K562 (cell line): ENCODE results near the gene TMEM143. TPM values are rescaled to one million over a fixed set of nuclear protein-coding genes. Genes with fewer than 3 reads are reported as not detected.

ENCODE experiments used
- FOXK2 ChIP-seq, 2 experiments: fragments of 450-650 bp; IDR thresholded peaks in 1 of 2; conservative IDR thresholded peaks in 1 of 2; 2 replicates each; pipeline ENCODE4 v1.6.1; 2016; ENCODE audit warnings: low read depth in 2 of 2, mild to moderate bottlenecking in 1 of 2
- HDAC6 ChIP-seq: IDR thresholded peaks from 2 replicates; pipeline ENCODE4 v1.6.1; 2012; ENCODE audit warnings: low read depth, mild to moderate bottlenecking, control low read depth, inconsistent platforms, low read length, moderate library complexity
- HEY1 ChIP-seq: fragments of 250-450 bp; sonication (Bioruptor Pico); IDR thresholded peaks from 2 replicates; pipeline ENCODE4 v1.5.0; 2020; ENCODE audit warnings: mild to moderate bottlenecking, moderate library complexity, borderline replicate concordance
- L3MBTL2 ChIP-seq: fragments of 450-650 bp; IDR thresholded peaks from 2 replicates; pipeline ENCODE4 v1.6.1; 2016; ENCODE audit warnings: mild to moderate bottlenecking, moderate library complexity
- OTX1 ChIP-seq: fragments of 450-650 bp; formaldehyde crosslinking; IDR thresholded peaks from 2 replicates; pipeline ENCODE4 v1.4.0; 2022; ENCODE audit warnings: mild to moderate bottlenecking
- RB1 ChIP-seq: fragments of 450-650 bp; IDR thresholded peaks from 2 replicates; pipeline ENCODE4 v1.6.1; 2017; ENCODE audit warnings: low read depth, mild to moderate bottlenecking
- SLC30A9 ChIP-seq: fragments of 250-450 bp; sonication (Bioruptor Pico); IDR thresholded peaks from 2 replicates; pipeline ENCODE4 v1.8.0; 2022; ENCODE audit warnings: mild to moderate bottlenecking, moderate library complexity
- SMAD2 ChIP-seq: fragments of 150-350 bp; IDR thresholded peaks from 2 replicates; pipeline ENCODE4 v1.6.1; 2014; ENCODE audit warnings: low read depth, mild to moderate bottlenecking, low read length
- SRSF9 ChIP-seq: fragments of 200-400 bp; formaldehyde crosslinking; IDR thresholded peaks from 2 replicates; pipeline ENCODE4 v1.6.1; 2017; ENCODE audit warnings: low read depth, low read length, borderline replicate concordance
- THAP12 ChIP-seq: fragments of 250-450 bp; sonication (Bioruptor Pico); IDR thresholded peaks from 2 replicates; pipeline ENCODE4 v1.9.0; 2021; ENCODE audit warnings: mild to moderate bottlenecking, inconsistent platforms
- XRCC5 ChIP-seq: fragments of 200-400 bp; formaldehyde crosslinking; IDR thresholded peaks from 2 replicates; pipeline ENCODE4 v1.6.1; 2017; ENCODE audit warnings: low read depth, mild to moderate bottlenecking, low read length
- ZC3H11A ChIP-seq: IDR thresholded peaks from 2 replicates; pipeline ENCODE4 v1.6.1; 2012; ENCODE audit warnings: low read depth, low read length, improper control_type of control experiment
- ZFP36 ChIP-seq: fragments of 150-350 bp; IDR thresholded peaks from 2 replicates; pipeline ENCODE4 v1.6.1; 2018; ENCODE audit warnings: low read length, low read depth; ENCODE audit not compliant: partially characterized antibody
- ZNF253 ChIP-seq: fragments of 250-450 bp; sonication (Bioruptor Pico); conservative IDR thresholded peaks from 2 replicates; pipeline ENCODE4 v1.6.1; 2021; ENCODE audit warnings: mild to moderate bottlenecking
- ZNF347 ChIP-seq: fragments of 450-650 bp; formaldehyde crosslinking; IDR thresholded peaks from 2 replicates; pipeline ENCODE4 v1.4.0; 2020; ENCODE audit warnings: low read depth, mild to moderate bottlenecking, moderate library complexity
- ZNF507 ChIP-seq: conservative IDR thresholded peaks from 2 replicates; pipeline ENCODE4 v1.6.1; 2017; ENCODE audit warnings: missing genetic modification characterization, missing compliant biosample characterization
- polyA plus RNA-seq, 8 experiments: library from polyadenylated mRNA; depleted of rRNA in 4 of 8; stranded (reverse) in 5 of 8; unstranded in 3 of 8; fragments of >200 nt; fragmentation: Nextera tagmentation in 2 of 8; fragmentation: Illumina TruSeq in 1 of 8; extraction: Ambion mirVana in 2 of 8; extraction: Trizol in 1 of 8; gene quantifications; 2 replicates each; pipeline versions ENCODE4 v1.2.1 to v1.2.3, GENCODE V29; 2011 to 2014; ENCODE audit warnings: inconsistent platforms in 1 of 8, missing spikeins in 1 of 8
- total RNA-seq, 7 experiments: library from RNA; depleted of rRNA in 6 of 7; stranded (reverse); fragments of >200 nt in 6 of 7; fragmentation: Illumina TruSeq in 2 of 7; extraction: Trizol in 2 of 7; gene quantifications; 2 replicates each; pipeline versions ENCODE4 v1.2.1 to v1.2.3, GENCODE V29; 2011 to 2021; ENCODE audit warnings: low replicate concordance in 1 of 7
- TF ChIP-seq, protein P1 (sequence below), 3 experiments: IDR thresholded peaks in 2 of 3; conservative IDR thresholded peaks in 1 of 3; 2 replicates each; pipeline ENCODE4 v1.5.1; 2011 to 2012; ENCODE audit warnings: low read length in 3 of 3, mild to moderate bottlenecking in 3 of 3, control low read depth in 2 of 3, improper control_type of control experiment in 1 of 3, inconsistent platforms in 1 of 3, low read depth in 1 of 3, mixed read lengths in 1 of 3, moderate library complexity in 1 of 3; ENCODE audit not compliant: insufficient read depth in 2 of 3
- TF ChIP-seq, protein P2 (sequence below): fragments of 250-450 bp; sonication (Bioruptor Pico); IDR thresholded peaks from 2 replicates; pipeline ENCODE4 v1.5.0; 2021
- TF ChIP-seq, protein P3 (sequence below): sonication (generic); IDR thresholded peaks from 2 replicates; pipeline ENCODE4 v1.6.1; 2016
- TF ChIP-seq, protein P4 (sequence below), 2 experiments: fragments of 450-650 bp in 1 of 2; sonication (generic) in 1 of 2; formaldehyde crosslinking; conservative IDR thresholded peaks; 2 replicates each; pipeline versions ENCODE4 v1.4.0 to v1.8.1; 2020 to 2022; ENCODE audit warnings: mild to moderate bottlenecking in 1 of 2, missing genetic modification reagents in 1 of 2

Gene TMEM143
- total and polyA plus RNA-seq, 9 of the 15 experiments (the other 6 are each of a cell fraction or from before 2014, with no cell fraction given) = 0.66 to 8.8 (median 4.3) TPM

GRCh38 chr19:48363810-48364597, at the start of gene TMEM143, which contains the start of gene SYNGR4 (continued):
- TF ChIP-seq, protein P1, sequence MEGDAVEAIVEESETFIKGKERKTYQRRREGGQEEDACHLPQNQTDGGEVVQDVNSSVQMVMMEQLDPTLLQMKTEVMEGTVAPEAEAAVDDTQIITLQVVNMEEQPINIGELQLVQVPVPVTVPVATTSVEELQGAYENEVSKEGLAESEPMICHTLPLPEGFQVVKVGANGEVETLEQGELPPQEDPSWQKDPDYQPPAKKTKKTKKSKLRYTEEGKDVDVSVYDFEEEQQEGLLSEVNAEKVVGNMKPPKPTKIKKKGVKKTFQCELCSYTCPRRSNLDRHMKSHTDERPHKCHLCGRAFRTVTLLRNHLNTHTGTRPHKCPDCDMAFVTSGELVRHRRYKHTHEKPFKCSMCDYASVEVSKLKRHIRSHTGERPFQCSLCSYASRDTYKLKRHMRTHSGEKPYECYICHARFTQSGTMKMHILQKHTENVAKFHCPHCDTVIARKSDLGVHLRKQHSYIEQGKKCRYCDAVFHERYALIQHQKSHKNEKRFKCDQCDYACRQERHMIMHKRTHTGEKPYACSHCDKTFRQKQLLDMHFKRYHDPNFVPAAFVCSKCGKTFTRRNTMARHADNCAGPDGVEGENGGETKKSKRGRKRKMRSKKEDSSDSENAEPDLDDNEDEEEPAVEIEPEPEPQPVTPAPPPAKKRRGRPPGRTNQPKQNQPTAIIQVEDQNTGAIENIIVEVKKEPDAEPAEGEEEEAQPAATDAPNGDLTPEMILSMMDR (IDR thresholded peaks at IDR 0.05 in 2 of 3, conservative IDR thresholded peaks at IDR 0.05 in 1 of 3; ENCODE audit: insufficient read depth in 2 of 3, low read depth in 1 of 3, low read length in 3 of 3) = peak in 1 of 3 experiments; percentile 12; a peak in 1 of 6 replicates
- peak; percentile 46; the same call in 1 of the 2 replicates for TF ChIP-seq XRCC5
- peak; percentile 98 for TF ChIP-seq L3MBTL2
- TF ChIP-seq, protein P2, sequence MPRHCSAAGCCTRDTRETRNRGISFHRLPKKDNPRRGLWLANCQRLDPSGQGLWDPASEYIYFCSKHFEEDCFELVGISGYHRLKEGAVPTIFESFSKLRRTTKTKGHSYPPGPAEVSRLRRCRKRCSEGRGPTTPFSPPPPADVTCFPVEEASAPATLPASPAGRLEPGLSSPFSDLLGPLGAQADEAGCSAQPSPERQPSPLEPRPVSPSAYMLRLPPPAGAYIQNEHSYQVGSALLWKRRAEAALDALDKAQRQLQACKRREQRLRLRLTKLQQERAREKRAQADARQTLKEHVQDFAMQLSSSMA (CRISPR knock-in tag) = no peak
- TF ChIP-seq, protein P3, sequence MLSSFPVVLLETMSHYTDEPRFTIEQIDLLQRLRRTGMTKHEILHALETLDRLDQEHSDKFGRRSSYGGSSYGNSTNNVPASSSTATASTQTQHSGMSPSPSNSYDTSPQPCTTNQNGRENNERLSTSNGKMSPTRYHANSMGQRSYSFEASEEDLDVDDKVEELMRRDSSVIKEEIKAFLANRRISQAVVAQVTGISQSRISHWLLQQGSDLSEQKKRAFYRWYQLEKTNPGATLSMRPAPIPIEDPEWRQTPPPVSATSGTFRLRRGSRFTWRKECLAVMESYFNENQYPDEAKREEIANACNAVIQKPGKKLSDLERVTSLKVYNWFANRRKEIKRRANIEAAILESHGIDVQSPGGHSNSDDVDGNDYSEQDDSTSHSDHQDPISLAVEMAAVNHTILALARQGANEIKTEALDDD = no peak
- no peak for TF ChIP-seq HEY1 (CRISPR knock-in tag)
- peak; percentile 99 for TF ChIP-seq RB1
- TF ChIP-seq, protein P4, sequence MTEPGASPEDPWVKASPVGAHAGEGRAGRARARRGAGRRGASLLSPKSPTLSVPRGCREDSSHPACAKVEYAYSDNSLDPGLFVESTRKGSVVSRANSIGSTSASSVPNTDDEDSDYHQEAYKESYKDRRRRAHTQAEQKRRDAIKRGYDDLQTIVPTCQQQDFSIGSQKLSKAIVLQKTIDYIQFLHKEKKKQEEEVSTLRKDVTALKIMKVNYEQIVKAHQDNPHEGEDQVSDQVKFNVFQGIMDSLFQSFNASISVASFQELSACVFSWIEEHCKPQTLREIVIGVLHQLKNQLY (CRISPR knock-in tag; conservative IDR thresholded peaks at IDR 0.05) = no peak
- TF ChIP-seq FOXK2 (conservative IDR thresholded peaks at IDR 0.05 in 1 of 2, IDR thresholded peaks at IDR 0.05 in 1 of 2; ENCODE audit: low read depth in 2 of 2) = peak; percentile 79 to 86
- 0 out of 2 replicates have a peak, but pooled peaks have one; percentile 63 for TF ChIP-seq THAP12 (CRISPR knock-in tag)
- TF ChIP-seq ZNF253 (CRISPR knock-in tag) = no peak
- no peak for TF ChIP-seq ZNF347
- TF ChIP-seq ZFP36 = no peak
- TF ChIP-seq ZNF507 (tag) = no peak
- TF ChIP-seq OTX1 = no peak
- no peak for TF ChIP-seq SRSF9
- TF ChIP-seq SMAD2 = no peak
- TF ChIP-seq HDAC6 = no peak
- no peak for TF ChIP-seq SLC30A9 (CRISPR knock-in tag)
- TF ChIP-seq ZC3H11A = no peak
